ENCODE measurements around the gene TMPRSS15.

Gene TMPRSS15

DNA sequence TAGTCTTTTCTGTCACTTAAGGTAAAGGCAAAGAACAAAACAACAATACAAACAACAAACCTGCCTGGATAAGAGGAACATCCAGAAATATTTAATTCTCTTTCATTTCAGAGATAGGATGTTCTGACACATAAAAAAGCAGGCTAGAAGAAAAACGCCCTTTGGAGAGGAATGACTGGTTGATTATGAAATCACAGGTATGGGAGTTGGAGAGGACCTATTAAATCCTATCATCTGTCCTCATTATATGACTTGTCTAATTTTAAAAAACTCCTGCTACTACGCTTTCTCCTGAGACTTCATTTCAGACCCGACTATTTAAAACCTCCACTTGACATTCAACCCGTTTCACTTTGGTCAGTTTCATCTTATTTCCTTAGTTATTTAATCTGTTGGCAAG lies 54.1 kb downstream of the TMPRSS15 start:
- no peak for DNase-seq (ENCODE audit: low read depth, low spot score)

- no peak for DNase-seq (ENCODE audit: low read depth, low spot score)
Observed at GRCh38 chr21:18340387-18340942, 63.1 kb downstream of the TMPRSS15 start.

- no peak for DNase-seq (ENCODE audit: low read depth, low spot score)
Observed at GRCh38 chr21:18335651-18336236, 67.8 kb downstream of the TMPRSS15 start.

DNA sequence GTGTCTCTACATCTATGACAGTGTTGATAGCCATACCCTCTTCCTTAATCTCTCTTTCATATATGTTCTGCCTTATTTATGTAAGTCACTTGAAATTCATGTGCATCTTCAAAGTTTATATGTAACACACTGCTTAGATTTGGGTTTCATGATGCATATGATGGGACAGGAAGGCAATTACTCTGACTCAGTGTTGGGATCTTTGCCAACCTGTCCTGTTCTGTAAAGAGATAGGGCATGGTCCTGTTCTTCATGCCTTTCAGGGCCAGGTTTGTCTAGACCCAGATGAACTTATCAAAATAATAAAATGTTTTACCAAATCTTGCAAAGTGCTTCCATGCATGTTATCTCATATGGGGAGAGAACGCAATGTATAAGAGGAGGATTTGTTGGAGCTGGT lies 69.5 kb downstream of the TMPRSS15 start:
- no peak for DNase-seq (ENCODE audit: low read depth, low spot score)

DNA sequence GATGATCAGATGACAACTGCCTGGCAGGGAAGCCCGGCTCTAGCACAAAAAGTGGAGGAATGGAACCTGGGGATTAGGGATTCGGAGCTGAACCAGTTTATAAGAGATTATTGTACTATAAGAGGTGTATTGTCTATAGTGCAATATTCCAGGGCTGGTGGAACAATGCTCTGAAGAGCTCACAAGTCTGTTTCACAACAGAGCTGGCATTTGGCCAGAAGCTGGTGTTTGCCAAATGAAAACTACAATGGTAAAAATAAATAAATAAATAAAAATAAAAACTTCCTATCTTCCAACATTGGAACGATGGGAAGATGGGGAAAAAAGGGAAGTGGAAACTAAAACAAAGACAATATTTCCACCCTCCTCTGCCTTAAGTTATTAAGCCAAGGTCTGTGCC lies 85.4 kb downstream of the TMPRSS15 start:
- DNase-seq (ENCODE audit: low read depth, low spot score) = no peak

DNA sequence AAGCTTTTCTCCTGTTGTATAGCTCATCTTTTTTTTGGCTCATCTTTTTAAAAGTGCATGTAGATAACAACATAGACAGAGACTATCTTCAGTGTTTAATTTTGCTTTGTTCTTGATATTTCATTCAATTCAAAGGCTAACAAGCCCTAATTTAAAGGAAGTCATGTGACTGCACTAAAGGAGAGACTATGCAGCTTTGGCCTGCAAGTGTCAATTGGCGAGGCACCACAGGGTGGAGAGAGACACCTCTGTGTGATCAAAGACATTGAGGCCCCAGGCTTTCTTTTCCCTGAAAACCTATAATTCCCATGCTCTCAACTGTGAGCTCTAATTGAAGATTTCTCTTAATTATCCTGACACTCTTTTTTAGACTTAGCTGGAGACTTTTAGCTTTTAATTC lies 105.4 kb downstream of the TMPRSS15 start:
- no peak for DNase-seq (ENCODE audit: low read depth, low spot score)

DNA sequence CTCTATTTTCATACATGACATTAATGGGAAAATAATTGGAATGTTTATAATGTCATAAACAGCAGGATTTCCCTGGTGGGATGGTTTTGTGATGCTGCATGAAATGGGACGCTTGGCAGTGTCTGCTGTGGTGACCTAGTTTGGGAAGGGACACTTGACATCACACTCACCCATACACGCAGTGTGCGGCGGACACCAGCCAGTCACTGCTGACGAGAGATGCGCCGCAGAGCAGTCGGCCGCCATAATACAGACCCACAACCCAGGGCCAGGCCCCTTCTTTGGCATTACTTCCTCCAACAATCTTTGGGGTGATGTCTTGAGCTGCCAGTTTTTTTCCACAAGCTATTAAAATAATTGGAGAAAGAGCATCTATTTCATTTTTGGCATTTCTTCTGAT lies 109.5 kb downstream of the TMPRSS15 start:
- no peak for DNase-seq (ENCODE audit: low read depth, low spot score)

- DNase-seq (ENCODE audit: low read depth, low spot score) = no peak
Observed at GRCh38 chr21:18289876-18290275, 113.7 kb downstream of the TMPRSS15 start.

- no peak for DNase-seq (ENCODE audit: low read depth, low spot score)
Observed at GRCh38 chr21:18285379-18285778, 118.2 kb downstream of the TMPRSS15 start.

- DNase-seq (ENCODE audit: low read depth, low spot score) = no peak
Observed at GRCh38 chr21:18275781-18276180, 127.8 kb downstream of the TMPRSS15 start.

GRCh38 chr21:18274370-18274769 lies 129.2 kb downstream of the TMPRSS15 start:
- no peak for DNase-seq (ENCODE audit: low read depth, low spot score)

GRCh38 chr21:18273400-18273799 lies 130.2 kb downstream of the TMPRSS15 start:
- DNase-seq (ENCODE audit: low read depth, low spot score) = no peak

DNA sequence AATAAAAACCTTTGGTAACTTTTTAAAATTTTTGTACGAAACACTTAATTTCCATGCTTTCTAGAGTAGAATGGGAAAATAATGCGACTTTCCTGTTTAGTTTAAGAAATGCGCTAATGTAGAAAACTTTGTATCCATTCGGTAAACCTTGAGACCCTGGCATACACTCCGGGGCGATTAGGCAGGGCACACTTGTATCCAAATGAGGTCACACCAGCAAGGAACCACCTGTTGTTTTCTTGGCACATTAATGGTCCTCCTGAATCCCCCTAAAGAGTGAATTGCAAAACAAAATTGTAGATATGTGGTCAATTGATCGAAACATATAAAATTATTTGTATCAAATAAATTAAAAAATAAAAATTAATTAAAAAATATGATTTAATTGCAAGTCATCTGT lies 133.7 kb downstream of the TMPRSS15 start:
- DNase-seq (ENCODE audit: low read depth, low spot score) = no peak

- DNase-seq (ENCODE audit: low read depth, low spot score) = no peak
Observed at GRCh38 chr21:18268906-18269305, 134.7 kb downstream of the TMPRSS15 start.

DNA sequence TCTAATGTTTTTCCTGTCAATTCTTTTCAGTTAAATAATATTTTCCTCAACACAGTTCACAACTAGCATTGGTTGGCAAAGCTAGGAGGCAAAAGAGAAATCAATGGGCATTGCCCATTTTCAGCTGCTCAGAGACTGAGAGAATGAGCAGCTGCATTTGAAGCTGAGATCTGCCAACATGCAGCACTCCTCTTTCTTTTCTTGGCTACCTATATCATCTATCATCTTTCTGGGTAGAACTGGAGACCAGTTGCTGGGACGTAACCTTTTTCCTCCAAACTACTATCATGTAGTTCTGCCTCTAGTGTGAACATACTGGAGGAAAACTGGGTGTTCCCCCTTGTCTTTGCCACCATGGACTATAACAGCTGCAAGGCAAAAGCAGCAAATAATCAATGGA lies 136.1 kb downstream of the TMPRSS15 start:
- DNase-seq (ENCODE audit: low read depth, low spot score) = no peak

DNA sequence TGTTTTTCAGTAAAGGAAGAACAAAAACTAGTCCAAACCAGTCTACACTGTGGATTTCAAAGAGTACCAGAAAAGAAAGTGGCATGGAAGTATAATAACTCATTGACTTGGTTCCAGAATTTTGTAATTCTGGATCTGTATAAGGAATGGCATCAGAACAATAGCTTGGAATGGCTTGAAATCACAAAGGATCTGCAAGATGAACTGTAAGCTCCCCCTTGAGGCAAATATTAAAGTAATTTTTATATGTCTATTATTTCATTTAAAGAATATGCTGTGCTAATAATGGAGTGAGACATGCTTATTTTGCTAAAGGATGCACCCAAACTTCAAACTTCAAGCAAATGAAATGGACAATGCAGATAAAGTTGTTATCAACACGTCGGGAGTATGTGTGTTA lies 137.6 kb downstream of the TMPRSS15 start:
- no peak for DNase-seq (ENCODE audit: low read depth, low spot score)

DNA sequence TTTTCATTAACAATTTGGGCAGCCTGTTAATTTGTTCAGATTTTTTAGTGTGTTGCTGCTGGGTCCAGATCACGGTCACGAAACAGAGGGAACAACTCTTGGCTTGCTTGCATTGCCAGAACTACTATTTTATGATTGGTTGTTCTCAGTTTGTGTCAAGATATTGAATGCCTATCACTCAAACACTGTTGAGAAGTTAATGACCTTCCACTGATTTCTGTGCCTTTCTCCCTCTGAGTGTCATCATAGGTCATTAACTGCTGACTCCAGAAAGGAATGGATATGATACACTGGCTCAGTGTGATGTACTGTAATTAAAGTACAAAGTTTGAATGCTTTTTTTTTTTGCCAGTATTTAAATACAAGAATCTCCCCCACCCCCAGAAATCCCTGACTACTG lies 149.8 kb downstream of the TMPRSS15 start:
- DNase-seq (ENCODE audit: low read depth, low spot score) = no peak

DNA sequence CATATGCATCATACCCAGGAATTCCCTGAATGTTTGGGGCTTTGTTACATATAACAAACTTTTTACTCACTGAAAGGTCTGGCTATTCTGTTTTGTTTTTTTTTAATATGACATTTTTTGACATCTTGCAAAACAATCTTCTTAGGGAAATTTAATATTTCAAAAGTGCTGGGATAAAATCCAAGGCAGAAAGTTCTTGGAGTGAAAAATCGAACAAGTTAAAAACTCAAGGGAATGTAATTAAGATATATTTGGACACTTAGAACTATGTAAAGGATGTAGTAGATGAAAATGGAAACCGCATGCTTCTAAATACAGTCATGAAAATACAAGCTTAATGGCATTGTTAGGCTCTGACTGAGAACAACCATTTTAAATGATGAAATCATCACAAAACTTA lies 150.4 kb downstream of the TMPRSS15 start:
- no peak for DNase-seq (ENCODE audit: low read depth, low spot score)

DNA sequence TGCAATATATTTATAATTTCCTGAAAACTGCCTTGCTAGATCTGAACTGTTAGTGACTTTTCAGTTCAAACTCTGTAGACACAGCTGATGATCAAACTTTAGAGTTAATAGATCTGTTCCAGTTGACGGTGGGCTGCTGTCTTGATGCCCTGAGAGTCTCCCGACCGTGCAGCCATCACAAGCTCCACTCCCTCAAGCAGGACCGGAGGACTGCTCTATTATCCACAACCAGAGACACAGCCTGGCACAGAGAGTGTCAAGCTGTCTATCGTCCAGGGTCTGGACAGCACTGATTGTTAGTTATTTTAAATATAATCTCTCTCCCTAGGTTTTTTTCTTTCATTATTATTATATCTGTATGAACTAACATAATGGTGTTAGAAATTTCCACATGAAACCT lies 150.9 kb downstream of the TMPRSS15 start:
- DNase-seq (ENCODE audit: low read depth, low spot score) = no peak

- DNase-seq (ENCODE audit: low read depth, low spot score) = no peak
Observed at GRCh38 chr21:18252256-18252655, 151.3 kb downstream of the TMPRSS15 start.

GRCh38 chr21:18251065-18251464 lies 152.5 kb downstream of the TMPRSS15 start:
- DNase-seq (ENCODE audit: low read depth, low spot score) = no peak

DNA sequence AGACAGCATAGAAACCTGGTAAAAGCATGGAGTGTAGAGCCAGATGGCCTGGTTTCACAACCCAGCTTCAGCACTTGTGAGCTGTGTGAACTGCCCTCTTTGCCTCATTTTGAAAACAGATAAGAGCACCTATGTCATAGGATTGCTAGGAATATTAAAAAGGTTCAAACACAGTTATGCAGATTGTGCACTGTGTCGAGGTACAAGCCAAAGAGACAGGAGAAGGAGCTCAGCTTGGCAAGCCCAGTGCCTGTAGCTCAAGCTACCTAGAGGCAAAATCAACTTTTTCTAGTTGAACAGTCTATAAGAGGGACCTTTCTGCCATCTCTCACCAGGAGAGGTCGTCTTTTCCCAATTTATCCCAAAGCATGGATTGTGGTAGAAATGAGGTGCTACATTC lies 153.9 kb downstream of the TMPRSS15 start:
- DNase-seq (ENCODE audit: low read depth, low spot score) = no peak

DNA sequence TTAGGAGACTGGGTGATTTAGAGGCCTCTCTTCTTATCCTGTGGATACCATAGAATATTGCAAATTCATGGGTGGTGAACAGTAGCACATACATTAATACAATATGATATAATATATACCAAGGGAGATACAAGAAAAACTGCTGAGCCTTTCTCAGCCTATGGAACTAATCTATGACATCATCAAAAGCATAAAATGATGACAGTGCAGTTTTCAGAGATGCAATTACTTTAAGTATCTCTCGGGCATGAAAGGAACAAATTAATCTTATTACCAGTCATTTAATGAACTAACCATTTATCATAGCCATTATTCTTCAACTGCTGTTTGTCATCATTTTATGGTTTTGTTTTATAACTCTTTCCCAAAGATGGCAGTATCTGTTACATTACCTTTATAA lies 155.4 kb downstream of the TMPRSS15 start:
- DNase-seq (ENCODE audit: low read depth, low spot score) = no peak

- no peak for DNase-seq (ENCODE audit: low read depth, low spot score)
Observed at GRCh38 chr21:18245464-18245967, 158.1 kb downstream of the TMPRSS15 start.

All from activated CD4-positive, CD25-positive, alpha-beta regulatory T cell treated with anti-CD3 and anti-CD28 coated beads, Interleukin-2, amount 50 U/mL, for 16 hours (primary cell).